ENCODE data around the gene CXorf58.

DNA sequence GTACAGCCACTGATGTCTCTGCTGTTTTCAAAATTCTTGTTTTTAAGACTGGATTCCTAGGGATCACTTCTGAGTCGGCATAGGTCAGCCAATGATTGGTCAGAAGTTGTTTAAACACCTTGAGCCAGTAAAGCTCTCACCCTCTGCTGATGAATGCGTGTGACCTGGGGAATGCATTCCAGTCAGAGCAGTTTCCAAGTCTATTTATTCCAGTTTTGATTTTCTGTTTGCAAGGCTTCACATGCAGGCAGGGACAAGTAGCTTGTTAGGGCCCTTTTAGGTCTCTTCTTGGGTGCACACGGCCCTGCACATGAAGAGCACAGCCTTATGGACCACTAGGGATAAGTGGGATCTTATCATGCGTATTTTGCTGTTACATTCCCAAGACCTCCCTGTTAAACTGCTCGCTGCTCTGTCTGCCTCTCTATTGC is 72.2 kb downstream of the CXorf58 start:
- TF ChIP-seq, protein P1, sequence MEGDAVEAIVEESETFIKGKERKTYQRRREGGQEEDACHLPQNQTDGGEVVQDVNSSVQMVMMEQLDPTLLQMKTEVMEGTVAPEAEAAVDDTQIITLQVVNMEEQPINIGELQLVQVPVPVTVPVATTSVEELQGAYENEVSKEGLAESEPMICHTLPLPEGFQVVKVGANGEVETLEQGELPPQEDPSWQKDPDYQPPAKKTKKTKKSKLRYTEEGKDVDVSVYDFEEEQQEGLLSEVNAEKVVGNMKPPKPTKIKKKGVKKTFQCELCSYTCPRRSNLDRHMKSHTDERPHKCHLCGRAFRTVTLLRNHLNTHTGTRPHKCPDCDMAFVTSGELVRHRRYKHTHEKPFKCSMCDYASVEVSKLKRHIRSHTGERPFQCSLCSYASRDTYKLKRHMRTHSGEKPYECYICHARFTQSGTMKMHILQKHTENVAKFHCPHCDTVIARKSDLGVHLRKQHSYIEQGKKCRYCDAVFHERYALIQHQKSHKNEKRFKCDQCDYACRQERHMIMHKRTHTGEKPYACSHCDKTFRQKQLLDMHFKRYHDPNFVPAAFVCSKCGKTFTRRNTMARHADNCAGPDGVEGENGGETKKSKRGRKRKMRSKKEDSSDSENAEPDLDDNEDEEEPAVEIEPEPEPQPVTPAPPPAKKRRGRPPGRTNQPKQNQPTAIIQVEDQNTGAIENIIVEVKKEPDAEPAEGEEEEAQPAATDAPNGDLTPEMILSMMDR (IDR thresholded peaks at IDR 0.05; ENCODE audit: control extremely low read depth in 1 of 3, insufficient read depth in 1 of 3, low read depth in 1 of 3, low read length in 3 of 3) = no peak
- TF ChIP-seq EZH2 (IDR thresholded peaks at IDR 0.05; ENCODE audit: low read depth, low read length, severe bottlenecking) (no peak), POLR2AphosphoS5 (IDR thresholded peaks at IDR 0.05; ENCODE audit: low read depth, low read length) (no peak), EGR1 (IDR thresholded peaks at IDR 0.05; ENCODE audit: borderline replicate concordance, low read depth, low read length) (no peak), EP300 (IDR thresholded peaks at IDR 0.05; ENCODE audit: borderline replicate concordance in 1 of 2, low read depth in 2 of 2, low read length in 2 of 2) (no peak), SP2 (IDR thresholded peaks at IDR 0.05; ENCODE audit: low read length) (no peak), MAFK (IDR thresholded peaks at IDR 0.05; ENCODE audit: low read depth, low read length) (no peak), CREB1 (IDR thresholded peaks at IDR 0.05) (no peak), TBP (IDR thresholded peaks at IDR 0.05; ENCODE audit: low read depth, low read length) (no peak), HDAC6 (IDR thresholded peaks at IDR 0.05; ENCODE audit: low read depth, low read length) (no peak), POLR2A (IDR thresholded peaks at IDR 0.05; ENCODE audit: control extremely low read depth in 1 of 2, low read depth in 2 of 2, low read length in 2 of 2) (no peak), SIN3A (conservative IDR thresholded peaks at IDR 0.05 in 1 of 2, IDR thresholded peaks at IDR 0.05 in 1 of 2; ENCODE audit: low read depth in 1 of 2, low read length in 2 of 2) (no peak), CHD2 (IDR thresholded peaks at IDR 0.05; ENCODE audit: low read length) (no peak)
- TF ChIP-seq, protein P2, sequence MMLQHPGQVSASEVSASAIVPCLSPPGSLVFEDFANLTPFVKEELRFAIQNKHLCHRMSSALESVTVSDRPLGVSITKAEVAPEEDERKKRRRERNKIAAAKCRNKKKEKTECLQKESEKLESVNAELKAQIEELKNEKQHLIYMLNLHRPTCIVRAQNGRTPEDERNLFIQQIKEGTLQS (IDR thresholded peaks at IDR 0.05; ENCODE audit: insufficient read depth, low read depth, low read length) = no peak
